Measurements from ENCODE around the gene ZNF383.
A peak's percentile ranks its signal among the peaks of the same experiment; 100 is the strongest.
"Not testable (repeated sequence)": the region's sequence is repeated elsewhere in the genome, so short reads cannot be mapped to it uniquely, and the experiment has no call there.

ZNF383 gene

DNA sequence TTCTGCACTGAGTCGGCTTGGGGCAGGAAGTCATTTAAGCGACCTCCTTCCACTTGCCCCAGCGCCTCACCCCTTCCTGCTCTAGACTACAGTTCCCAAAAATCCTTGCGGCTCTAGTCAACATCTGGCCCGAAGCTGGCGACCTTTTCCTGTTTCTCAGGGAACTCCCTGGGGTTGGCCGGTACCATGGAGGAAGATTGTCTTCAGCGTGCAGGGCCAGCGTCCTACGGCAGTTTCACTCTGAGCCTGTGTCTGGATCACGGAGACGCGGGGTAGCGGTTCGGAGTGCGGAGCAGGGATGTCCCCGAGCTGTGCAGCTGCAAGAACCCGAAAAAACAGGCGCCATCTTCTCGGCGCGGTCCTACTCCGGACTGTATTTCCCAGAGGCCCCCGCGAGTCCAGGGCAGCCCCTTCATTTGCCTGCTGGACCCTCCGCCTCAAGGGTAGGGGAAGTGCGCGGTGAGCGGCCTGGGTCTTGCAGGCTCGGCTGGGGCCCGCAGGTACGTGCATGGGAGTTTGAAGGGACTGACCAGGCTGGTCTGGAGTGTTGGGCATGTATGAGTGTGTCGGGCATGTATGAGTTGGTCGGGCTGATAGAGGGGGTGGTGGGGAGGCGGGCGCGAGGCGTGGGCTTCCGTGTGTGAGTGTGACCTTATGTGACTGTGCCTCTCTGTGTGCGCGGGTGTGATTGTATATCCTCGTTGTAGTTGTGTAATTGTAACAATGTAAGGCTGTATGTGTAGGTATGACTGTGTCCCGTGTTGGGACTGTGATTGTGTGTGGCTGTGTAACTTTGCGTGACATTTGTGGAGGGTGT lies at the start of gene ZNF383:
ZNF383 (plus strand) TSS at position 440 of the 817 bp plus-strand sequence. CDS start 12,240 bp downstream, outside the sequence.
- no peaks in the 10 kb centered on the region for H3K27me3 ChIP-seq (ENCODE audit: control insufficient read depth, insufficient read depth, low read length)
- H3K36me3 ChIP-seq (ENCODE audit: control insufficient read depth, insufficient read depth, low read length) = no peaks in the 10 kb centered on the region
- peak within 1 kb of the TSS; percentile 90 for H3K4me2 ChIP-seq (ENCODE audit: low read length)
- peak within 1 kb of the TSS; percentile 78 for H3K4me3 ChIP-seq (ENCODE audit: low read depth, low read length)
- peak within 1 kb of the TSS; percentile 76 for H2AFZ ChIP-seq
- no peaks in the 10 kb centered on the region for H3K9me3 ChIP-seq (ENCODE audit: control insufficient read depth, low read length)
- H3K27ac ChIP-seq = peak within 1 kb of the TSS; percentile 73
- TF ChIP-seq, protein P1, sequence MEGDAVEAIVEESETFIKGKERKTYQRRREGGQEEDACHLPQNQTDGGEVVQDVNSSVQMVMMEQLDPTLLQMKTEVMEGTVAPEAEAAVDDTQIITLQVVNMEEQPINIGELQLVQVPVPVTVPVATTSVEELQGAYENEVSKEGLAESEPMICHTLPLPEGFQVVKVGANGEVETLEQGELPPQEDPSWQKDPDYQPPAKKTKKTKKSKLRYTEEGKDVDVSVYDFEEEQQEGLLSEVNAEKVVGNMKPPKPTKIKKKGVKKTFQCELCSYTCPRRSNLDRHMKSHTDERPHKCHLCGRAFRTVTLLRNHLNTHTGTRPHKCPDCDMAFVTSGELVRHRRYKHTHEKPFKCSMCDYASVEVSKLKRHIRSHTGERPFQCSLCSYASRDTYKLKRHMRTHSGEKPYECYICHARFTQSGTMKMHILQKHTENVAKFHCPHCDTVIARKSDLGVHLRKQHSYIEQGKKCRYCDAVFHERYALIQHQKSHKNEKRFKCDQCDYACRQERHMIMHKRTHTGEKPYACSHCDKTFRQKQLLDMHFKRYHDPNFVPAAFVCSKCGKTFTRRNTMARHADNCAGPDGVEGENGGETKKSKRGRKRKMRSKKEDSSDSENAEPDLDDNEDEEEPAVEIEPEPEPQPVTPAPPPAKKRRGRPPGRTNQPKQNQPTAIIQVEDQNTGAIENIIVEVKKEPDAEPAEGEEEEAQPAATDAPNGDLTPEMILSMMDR (IDR thresholded peaks at IDR 0.05) = no peak
- H3K9ac ChIP-seq = no peak within 1 kb of the TSS
- peaks cover 7% of the 10 kb centered on the region for H3K79me2 ChIP-seq
- H3K4me1 ChIP-seq = no peaks in the 10 kb centered on the region

DNA sequence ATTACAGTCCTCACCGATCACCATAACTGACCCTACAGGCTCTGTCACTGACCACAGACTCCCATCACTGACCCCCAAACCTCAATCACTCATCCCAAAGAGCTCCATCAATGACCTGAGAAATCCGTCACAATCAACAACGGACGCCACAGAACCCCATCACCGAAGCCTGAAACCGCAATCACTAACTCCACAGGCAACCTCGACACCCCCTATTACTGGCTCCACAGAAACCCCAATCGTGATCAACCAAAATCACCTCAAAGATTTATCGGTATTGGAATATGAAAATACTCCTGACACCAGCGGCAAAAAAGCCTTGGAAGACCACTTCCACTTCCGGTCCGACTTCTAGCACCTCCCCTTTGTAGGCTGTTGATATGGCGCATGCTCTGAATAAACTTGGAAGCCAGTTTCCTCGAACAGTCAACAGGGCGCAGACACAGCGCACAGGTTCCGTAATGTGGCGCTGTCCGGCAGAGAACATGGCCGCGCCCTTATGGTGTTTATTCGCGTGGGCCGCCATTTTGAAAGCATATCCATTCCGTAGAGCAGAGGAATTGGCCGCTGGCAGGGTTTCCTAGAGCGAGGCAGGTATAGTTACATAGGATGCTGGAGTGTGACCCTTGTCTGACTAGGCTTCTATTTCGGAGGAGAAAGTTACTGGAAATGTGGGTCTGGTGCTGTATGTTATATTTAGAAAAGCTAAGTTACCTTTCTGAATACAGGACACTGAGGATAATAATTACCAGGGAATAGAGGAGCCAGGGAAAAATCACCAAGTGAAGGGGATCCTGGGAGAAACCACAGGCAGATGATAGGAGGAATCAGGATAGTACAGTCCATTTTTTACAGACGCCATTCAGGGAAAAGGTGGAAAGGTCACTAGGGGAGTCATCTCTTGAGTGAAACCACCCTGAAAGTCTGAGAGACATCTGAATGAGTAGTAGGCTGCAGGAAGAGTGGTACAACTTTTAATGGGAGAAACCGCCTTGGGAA lies 45.3 kb upstream of the ZNF383 start, which contains the start of gene ZNF585A:
ZNF585A (minus strand) TSS at position 328 of the 999 bp plus-strand sequence. CDS start 2,785 bp downstream, outside the sequence.
- H3K9ac ChIP-seq = no peak within 1 kb of the TSS
- peaks cover 2% of the 10 kb centered on the region for H3K36me3 ChIP-seq (ENCODE audit: control insufficient read depth, insufficient read depth, low read length)
- no peaks in the 10 kb centered on the region for H3K79me2 ChIP-seq
- TF ChIP-seq, protein P1 (IDR thresholded peaks at IDR 0.05) = peak; percentile 30
- H3K4me2 ChIP-seq (ENCODE audit: low read length) = peak within 1 kb of the TSS; percentile 99
- H3K27ac ChIP-seq = peak within 1 kb of the TSS; percentile 40
- H3K27me3 ChIP-seq (ENCODE audit: control insufficient read depth, insufficient read depth, low read length) = no peaks in the 10 kb centered on the region
- peak within 1 kb of the TSS; percentile 82 for H2AFZ ChIP-seq
- no peaks in the 10 kb centered on the region for H3K4me1 ChIP-seq
- peak within 1 kb of the TSS; percentile 100 for H3K4me3 ChIP-seq (ENCODE audit: low read depth, low read length)
- H3K9me3 ChIP-seq (ENCODE audit: control insufficient read depth, low read length) = no peaks in the 10 kb centered on the region

DNA sequence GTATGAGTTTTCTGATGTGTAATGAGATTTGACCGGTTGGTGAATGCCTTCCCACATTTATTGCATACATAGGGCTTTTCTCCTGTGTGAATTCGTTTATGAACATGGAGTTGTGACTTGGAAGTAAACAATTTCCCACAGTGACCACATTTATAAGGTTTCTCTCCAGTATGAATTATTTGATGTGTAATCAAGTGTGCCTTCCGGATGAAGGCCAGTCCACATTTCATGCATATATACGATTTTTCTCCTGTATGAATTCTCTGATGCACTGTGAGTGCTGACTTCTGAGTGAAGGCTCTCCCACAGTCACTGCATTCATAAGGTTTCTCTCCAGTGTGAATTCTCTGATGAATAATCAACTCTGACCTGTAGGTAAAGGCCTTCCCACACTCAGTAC lies 31.9 kb upstream of the ZNF383 start:
- not testable (repeated sequence) for H3K4me1 ChIP-seq; H3K9me3 ChIP-seq (ENCODE audit: control insufficient read depth, low read length); H3K79me2 ChIP-seq; H3K4me3 ChIP-seq (ENCODE audit: low read depth, low read length); H2AFZ ChIP-seq; H3K27me3 ChIP-seq (ENCODE audit: control insufficient read depth, insufficient read depth, low read length); H3K27ac ChIP-seq; H3K9ac ChIP-seq; H3K4me2 ChIP-seq (ENCODE audit: low read length)
- H3K36me3 ChIP-seq (ENCODE audit: control insufficient read depth, insufficient read depth, low read length) = peaks cover 13% of the 10 kb centered on the region

GRCh38 chr19:37195248-37195647 lies 22.8 kb upstream of the ZNF383 start:
- H3K9ac ChIP-seq; H3K27me3 ChIP-seq (ENCODE audit: control insufficient read depth, insufficient read depth, low read length); H3K4me2 ChIP-seq (ENCODE audit: low read length); H2AFZ ChIP-seq; H3K4me3 ChIP-seq (ENCODE audit: low read depth, low read length); H3K36me3 ChIP-seq (ENCODE audit: control insufficient read depth, insufficient read depth, low read length); H3K4me1 ChIP-seq; H3K79me2 ChIP-seq; H3K27ac ChIP-seq; H3K9me3 ChIP-seq (ENCODE audit: control insufficient read depth, low read length): not testable (repeated sequence)

DNA sequence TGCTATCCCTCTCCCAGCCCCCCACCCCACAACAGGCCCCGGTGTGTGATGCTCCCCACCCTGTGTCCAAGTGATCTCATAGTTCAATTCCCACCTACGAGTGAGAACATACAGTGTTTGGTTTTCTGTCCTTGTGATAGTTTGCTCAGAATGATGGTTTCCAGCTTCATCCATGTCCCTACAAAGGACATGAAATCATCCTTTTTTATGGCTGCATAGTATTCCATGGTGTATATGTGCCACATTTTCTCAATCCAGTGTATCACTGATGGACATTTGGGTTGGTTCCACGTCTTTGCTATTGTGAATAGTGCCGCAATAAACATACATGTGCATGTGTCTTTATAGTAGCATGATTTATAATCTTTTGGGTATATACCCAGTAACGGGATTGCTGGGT lies 20.9 kb upstream of the ZNF383 start:
- H3K27me3 ChIP-seq (ENCODE audit: control insufficient read depth, insufficient read depth, low read length); H2AFZ ChIP-seq; H3K27ac ChIP-seq; H3K9ac ChIP-seq; H3K4me1 ChIP-seq; H3K9me3 ChIP-seq (ENCODE audit: control insufficient read depth, low read length); H3K4me3 ChIP-seq (ENCODE audit: low read depth, low read length); H3K79me2 ChIP-seq; H3K36me3 ChIP-seq (ENCODE audit: control insufficient read depth, insufficient read depth, low read length); H3K4me2 ChIP-seq (ENCODE audit: low read length): not testable (repeated sequence)

- H3K27ac ChIP-seq = no peak overlapping the region
- TF ChIP-seq, protein P1 (IDR thresholded peaks at IDR 0.05) = no peak
- no peak overlapping the region for H3K4me2 ChIP-seq (ENCODE audit: low read length)
- no peaks in the 10 kb centered on the region for H3K36me3 ChIP-seq (ENCODE audit: control insufficient read depth, insufficient read depth, low read length)
- no peak overlapping the region for H3K9ac ChIP-seq
- H3K79me2 ChIP-seq = no peaks in the 10 kb centered on the region
- H3K4me1 ChIP-seq = no peaks in the 10 kb centered on the region
- H2AFZ ChIP-seq = no peak overlapping the region
- H3K9me3 ChIP-seq (ENCODE audit: control insufficient read depth, low read length) = no peaks in the 10 kb centered on the region
- no peaks in the 10 kb centered on the region for H3K27me3 ChIP-seq (ENCODE audit: control insufficient read depth, insufficient read depth, low read length)
- H3K4me3 ChIP-seq (ENCODE audit: low read depth, low read length) = no peak overlapping the region
Observed at GRCh38 chr19:37197768-37198167, 20.2 kb upstream of the ZNF383 start.

Data from parathyroid adenoma (tissue), 2 donors.